ENCODE results near the gene NFAM1. TPM values are rescaled to one million over a fixed set of nuclear protein-coding genes. Genes with fewer than 3 reads are reported as not detected.

The NFAM1 gene
- polyA plus RNA-seq, 4 donors: 0.22 to 1.9 (median 0.98) TPM

DNA sequence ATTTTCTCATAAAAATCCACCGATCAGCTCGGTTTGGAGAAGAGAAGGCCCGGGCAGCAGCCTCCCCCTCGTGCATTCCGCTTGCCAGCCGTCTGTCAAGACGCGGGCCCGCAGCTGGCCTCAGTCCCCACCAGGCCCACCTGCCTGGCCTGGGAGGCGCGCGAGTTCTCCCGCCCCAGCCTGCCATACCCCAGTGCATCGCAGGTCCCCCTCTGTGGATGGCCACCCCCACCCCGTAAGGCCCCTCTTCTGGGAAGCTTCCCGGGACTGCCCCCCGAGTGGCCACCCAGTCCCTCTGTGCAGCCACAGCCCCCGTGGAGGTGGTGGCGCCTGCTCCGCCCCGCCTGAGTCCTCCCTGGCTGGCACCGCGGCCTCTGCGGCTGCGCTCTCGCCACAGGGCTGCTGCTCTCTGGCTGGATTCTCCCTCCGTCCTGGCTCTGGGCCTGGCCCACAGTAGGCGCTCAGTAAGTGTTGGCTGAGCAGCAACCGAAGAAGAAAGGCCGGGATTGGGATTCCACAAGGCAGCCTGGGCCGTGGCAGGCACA lies 87.8 kb downstream of the NFAM1 start:
- Histone ChIP-seq H3K36me3 (ENCODE audit: control insufficient read depth in 3 of 3, insufficient read depth in 2 of 3, low read depth in 1 of 3, low read length in 3 of 3) (no peaks in the 10 kb centered on the region), H3K9me3 (ENCODE audit: control insufficient read depth in 2 of 2, insufficient read depth in 1 of 2, low read depth in 1 of 2, low read length in 1 of 2) (no peaks in the 10 kb centered on the region), H3K4me1 (ENCODE audit: control insufficient read depth in 3 of 3, insufficient read depth in 2 of 3, low read depth in 1 of 3, low read length in 2 of 3) (peaks cover 0 to 7% (median 0%) of the 10 kb centered on the region in 3 donors), H3K4me3 (ENCODE audit: low read depth in 1 of 3, low read length in 3 of 3) (no peak overlapping the region), H3K27ac (ENCODE audit: low read depth in 1 of 3, low read length in 2 of 3) (no peak overlapping the region), H3K27me3 (ENCODE audit: control insufficient read depth in 3 of 3, insufficient read depth in 3 of 3, low read length in 3 of 3) (peaks cover 0 to 6% (median 0%) of the 10 kb centered on the region in 3 donors)
- WGBS, 3 donors: 58 to 80% (median 65%) methylated on average over 26 to 31 of the region's 31 CpGs
- DNase-seq (no peak), FAIRE-seq (no peak)

DNA sequence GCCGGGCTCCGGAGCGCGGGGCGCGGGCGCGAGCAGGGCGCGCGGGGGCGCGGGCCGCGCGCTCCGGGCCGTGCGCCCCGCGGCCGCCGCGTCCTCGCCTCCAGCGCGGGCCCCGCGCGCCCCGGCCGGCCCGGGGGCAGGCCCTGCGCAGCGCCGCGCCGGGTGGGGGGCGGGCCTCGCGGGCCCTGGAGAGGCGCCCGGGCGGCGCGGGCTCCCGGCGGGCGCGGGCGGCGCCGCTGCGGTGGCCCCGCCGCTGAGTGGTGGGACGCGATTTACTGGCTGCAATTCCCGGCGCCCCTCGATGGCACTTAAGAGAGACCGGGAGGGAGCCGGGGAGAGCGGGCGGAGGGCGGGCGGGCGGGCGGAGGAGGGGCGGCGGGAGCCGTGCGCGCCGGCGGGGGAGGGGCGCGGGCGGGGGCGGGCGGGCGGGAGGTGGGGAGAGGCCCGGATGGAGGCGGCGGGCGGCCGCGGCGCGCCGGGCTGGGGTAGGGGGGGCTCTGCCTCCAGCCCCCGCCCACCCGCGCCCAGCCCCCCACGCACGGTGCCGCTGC lies 88.6 kb downstream of the NFAM1 start:
- Histone ChIP-seq H3K27ac (ENCODE audit: low read depth in 1 of 3, low read length in 2 of 3) (no peak overlapping the region), H3K9me3 (ENCODE audit: control insufficient read depth in 2 of 2, insufficient read depth in 1 of 2, low read depth in 1 of 2, low read length in 1 of 2) (no peaks in the 10 kb centered on the region), H3K4me1 (ENCODE audit: control insufficient read depth in 3 of 3, insufficient read depth in 2 of 3, low read depth in 1 of 3, low read length in 2 of 3) (peaks cover 0 to 7% (median 0%) of the 10 kb centered on the region in 3 donors), H3K36me3 (ENCODE audit: control insufficient read depth in 3 of 3, insufficient read depth in 2 of 3, low read depth in 1 of 3, low read length in 3 of 3) (no peaks in the 10 kb centered on the region), H3K27me3 (ENCODE audit: control insufficient read depth in 3 of 3, insufficient read depth in 3 of 3, low read length in 3 of 3) (peaks cover 0 to 8% (median 0%) of the 10 kb centered on the region in 3 donors), H3K4me3 (ENCODE audit: low read depth in 1 of 3, low read length in 3 of 3) (peak overlapping the region in 2 of 3 donors; percentile 21 to 47)
- FAIRE-seq: no peak
- peak in 1 of 2 donors; percentile 51 for DNase-seq
- WGBS, 3 donors: 0 to 4% (median 1%) methylated on average over 5 to 73 of the region's 97 CpGs

DNA sequence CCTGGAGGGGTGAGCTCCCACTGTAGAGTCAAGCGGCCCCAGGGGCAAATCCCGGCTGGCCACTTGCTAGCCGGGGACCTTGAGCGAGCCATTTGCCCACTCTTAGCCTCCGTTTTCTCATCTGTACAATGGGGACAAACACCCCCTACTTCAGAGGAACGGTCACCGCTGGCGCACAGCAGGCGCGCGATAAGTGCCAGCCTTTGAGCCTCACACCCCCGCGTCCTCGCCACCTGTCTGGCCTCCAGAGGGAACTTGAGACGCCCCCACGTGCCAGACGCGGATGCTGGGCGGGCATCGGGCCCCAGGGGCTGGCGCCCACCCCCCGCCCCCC lies 89.1 kb downstream of the NFAM1 start:
- WGBS, 3 donors: 9 to 17% (median 16%) methylated on average over 20 to 22 of the region's 22 CpGs
- peak overlapping the region; percentile 20 to 47 (median 21) for H3K4me3 ChIP-seq (ENCODE audit: low read depth in 1 of 3, low read length in 3 of 3)
- peaks cover 0 to 8% (median 0%) of the 10 kb centered on the region in 3 donors for H3K27me3 ChIP-seq (ENCODE audit: control insufficient read depth in 3 of 3, insufficient read depth in 3 of 3, low read length in 3 of 3)
- peaks cover 0 to 7% (median 0%) of the 10 kb centered on the region in 3 donors for H3K4me1 ChIP-seq (ENCODE audit: control insufficient read depth in 3 of 3, insufficient read depth in 2 of 3, low read depth in 1 of 3, low read length in 2 of 3)
- no peaks in the 10 kb centered on the region for H3K9me3 ChIP-seq (ENCODE audit: control insufficient read depth in 2 of 2, insufficient read depth in 1 of 2, low read depth in 1 of 2, low read length in 1 of 2)
- no peak for FAIRE-seq
- no peaks in the 10 kb centered on the region for H3K36me3 ChIP-seq (ENCODE audit: control insufficient read depth in 3 of 3, insufficient read depth in 2 of 3, low read depth in 1 of 3, low read length in 3 of 3)
- no peak for DNase-seq
- H3K27ac ChIP-seq (ENCODE audit: low read depth in 1 of 3, low read length in 2 of 3): no peak overlapping the region

DNA sequence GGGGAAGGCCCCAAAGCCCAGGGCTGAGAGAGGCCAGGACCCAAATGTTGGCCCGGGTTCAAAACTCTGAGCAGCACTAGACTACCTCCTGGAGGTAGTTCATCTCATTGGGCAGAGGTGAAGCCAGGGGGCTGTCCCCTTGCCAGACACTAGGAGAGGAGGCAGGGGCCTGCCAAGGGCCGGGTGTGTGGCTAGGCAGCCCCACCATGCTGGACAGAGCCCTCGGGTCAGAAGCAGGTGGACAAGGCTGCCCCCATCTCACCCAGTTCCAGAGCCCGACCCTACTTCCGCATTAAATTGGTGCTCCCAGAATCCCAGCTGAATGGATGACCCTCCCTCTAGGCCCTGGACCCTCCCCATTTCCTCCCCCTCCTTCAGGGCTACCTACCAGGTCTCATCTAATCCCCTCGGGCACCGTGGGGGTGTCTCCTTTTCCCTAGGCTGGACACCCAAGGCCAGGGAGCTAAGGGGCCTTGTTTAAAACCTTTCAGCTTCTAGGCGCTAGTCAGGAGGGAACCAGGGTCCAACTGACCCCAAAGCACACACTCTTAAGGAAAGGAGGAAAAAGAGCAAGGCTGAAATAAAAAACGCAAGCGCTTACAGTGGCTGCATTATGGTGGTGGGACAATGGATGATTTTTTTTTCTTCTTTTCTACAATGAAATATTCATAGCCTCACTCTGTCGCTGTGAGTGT lies 89.6 kb downstream of the NFAM1 start:
- H3K9me3 ChIP-seq (ENCODE audit: control insufficient read depth in 2 of 2, insufficient read depth in 1 of 2, low read depth in 1 of 2, low read length in 1 of 2): no peaks in the 10 kb centered on the region
- 76 to 84% (median 79%) methylated on average over 10 to 11 of the region's 11 CpGs for WGBS, 3 donors
- peaks cover 0 to 7% (median 0%) of the 10 kb centered on the region in 3 donors for H3K4me1 ChIP-seq (ENCODE audit: control insufficient read depth in 3 of 3, insufficient read depth in 2 of 3, low read depth in 1 of 3, low read length in 2 of 3)
- H3K4me3 ChIP-seq (ENCODE audit: low read depth in 1 of 3, low read length in 3 of 3): peak overlapping the region in 1 of 3 donors; percentile 21
- H3K36me3 ChIP-seq (ENCODE audit: control insufficient read depth in 3 of 3, insufficient read depth in 2 of 3, low read depth in 1 of 3, low read length in 3 of 3): no peaks in the 10 kb centered on the region
- no peak for DNase-seq
- H3K27ac ChIP-seq (ENCODE audit: low read depth in 1 of 3, low read length in 2 of 3): no peak overlapping the region
- no peak for FAIRE-seq
- peaks cover 0 to 8% (median 0%) of the 10 kb centered on the region in 3 donors for H3K27me3 ChIP-seq (ENCODE audit: control insufficient read depth in 3 of 3, insufficient read depth in 3 of 3, low read length in 3 of 3)

DNA sequence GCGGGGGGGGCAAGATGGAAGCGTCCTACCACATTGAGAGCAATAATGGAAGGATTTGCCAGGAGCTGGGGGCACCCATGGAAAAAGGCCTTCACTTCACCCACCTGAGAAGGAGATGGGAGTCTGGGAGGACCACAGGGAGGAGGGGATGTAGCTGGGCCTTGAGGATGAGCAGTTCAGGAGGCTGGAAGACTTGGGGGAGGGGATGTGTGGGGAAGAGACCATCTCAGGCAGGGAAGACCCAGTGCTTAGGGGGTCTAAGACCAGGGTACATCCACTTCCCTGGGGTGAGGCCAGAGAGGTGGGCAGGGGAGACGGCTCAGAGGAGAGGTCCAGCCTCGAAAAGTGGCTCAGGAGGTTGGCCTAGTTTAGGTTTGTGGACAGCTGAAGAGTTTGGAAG lies 90.4 kb downstream of the NFAM1 start:
- DNase-seq (no peak), FAIRE-seq (no peak)
- Histone ChIP-seq H3K9me3 (ENCODE audit: control insufficient read depth in 2 of 2, insufficient read depth in 1 of 2, low read depth in 1 of 2, low read length in 1 of 2) (no peaks in the 10 kb centered on the region), H3K27ac (ENCODE audit: low read depth in 1 of 3, low read length in 2 of 3) (no peak overlapping the region), H3K36me3 (ENCODE audit: control insufficient read depth in 3 of 3, insufficient read depth in 2 of 3, low read depth in 1 of 3, low read length in 3 of 3) (no peaks in the 10 kb centered on the region), H3K4me1 (ENCODE audit: control insufficient read depth in 3 of 3, insufficient read depth in 2 of 3, low read depth in 1 of 3, low read length in 2 of 3) (peaks cover 0 to 7% (median 0%) of the 10 kb centered on the region in 3 donors), H3K27me3 (ENCODE audit: control insufficient read depth in 3 of 3, insufficient read depth in 3 of 3, low read length in 3 of 3) (peaks cover 0 to 8% (median 0%) of the 10 kb centered on the region in 3 donors), H3K4me3 (ENCODE audit: low read depth in 1 of 3, low read length in 3 of 3) (no peak overlapping the region)
- WGBS, 3 donors: 85 to 97% (median 90%) methylated on average over 4 of the region's 4 CpGs

DNA sequence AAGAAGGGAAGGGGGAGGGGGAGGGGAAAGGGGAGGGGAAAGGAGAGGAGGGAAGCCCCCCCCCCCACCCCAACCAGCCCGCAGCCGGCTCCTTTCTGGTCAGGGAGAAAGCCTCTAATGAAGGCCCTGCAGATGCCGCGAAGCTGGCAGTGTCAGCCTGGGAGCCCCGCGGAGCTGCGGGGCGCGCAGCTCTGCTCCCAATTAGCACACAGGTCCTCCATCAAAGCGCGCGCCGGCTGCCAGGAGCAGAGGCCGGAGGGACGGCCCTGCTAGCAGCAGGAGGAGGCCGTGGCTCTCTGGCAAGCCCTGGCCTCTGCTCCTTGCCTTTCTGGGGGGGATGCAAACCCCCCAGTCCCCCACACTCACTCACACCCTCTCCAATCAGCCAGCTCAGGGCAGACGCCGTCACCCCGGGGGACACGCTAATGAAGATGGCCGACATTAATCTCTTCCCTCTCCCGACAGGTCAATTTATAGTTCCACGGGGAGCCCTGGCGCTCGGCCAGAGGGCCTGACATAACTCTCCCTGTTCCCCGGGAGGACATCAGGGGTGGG lies 91.3 kb downstream of the NFAM1 start:
- no peaks in the 10 kb centered on the region for H3K9me3 ChIP-seq (ENCODE audit: control insufficient read depth in 2 of 2, insufficient read depth in 1 of 2, low read depth in 1 of 2, low read length in 1 of 2)
- FAIRE-seq (no peak), DNase-seq (no peak)
- H3K4me3 ChIP-seq (ENCODE audit: low read depth in 1 of 3, low read length in 3 of 3): no peak overlapping the region
- WGBS, 3 donors: 30 to 41% (median 34%) methylated on average over 20 to 26 of the region's 26 CpGs
- H3K4me1 ChIP-seq (ENCODE audit: control insufficient read depth in 3 of 3, insufficient read depth in 2 of 3, low read depth in 1 of 3, low read length in 2 of 3): peaks cover 0 to 7% (median 0%) of the 10 kb centered on the region in 3 donors
- no peak overlapping the region for H3K27ac ChIP-seq (ENCODE audit: low read depth in 1 of 3, low read length in 2 of 3)
- H3K36me3 ChIP-seq (ENCODE audit: control insufficient read depth in 3 of 3, insufficient read depth in 2 of 3, low read depth in 1 of 3, low read length in 3 of 3): no peaks in the 10 kb centered on the region
- peaks cover 0 to 8% (median 0%) of the 10 kb centered on the region in 3 donors for H3K27me3 ChIP-seq (ENCODE audit: control insufficient read depth in 3 of 3, insufficient read depth in 3 of 3, low read length in 3 of 3)

DNA sequence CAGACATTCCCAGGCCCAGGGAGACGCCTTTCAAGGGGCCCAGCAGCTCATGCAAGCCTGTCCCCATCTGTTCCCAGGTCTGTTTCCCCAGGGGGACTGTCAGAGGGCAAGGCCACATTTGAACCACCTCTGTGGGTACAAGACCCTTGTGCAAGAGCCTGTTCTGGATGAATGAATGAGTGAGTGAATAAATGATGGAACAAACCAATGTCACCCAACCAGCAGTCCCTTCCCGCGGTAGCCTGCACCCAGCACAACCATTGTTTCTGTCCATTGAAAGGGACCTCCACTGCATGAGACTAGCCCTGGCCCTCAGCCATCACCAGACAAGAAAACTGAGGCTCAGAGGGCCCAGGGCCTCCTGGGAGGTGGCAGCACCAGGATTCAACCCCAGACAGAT lies 92.1 kb downstream of the NFAM1 start:
- Histone ChIP-seq H3K27me3 (ENCODE audit: control insufficient read depth in 3 of 3, insufficient read depth in 3 of 3, low read length in 3 of 3) (peaks cover 0 to 8% (median 0%) of the 10 kb centered on the region in 3 donors), H3K9me3 (ENCODE audit: control insufficient read depth in 2 of 2, insufficient read depth in 1 of 2, low read depth in 1 of 2, low read length in 1 of 2) (no peaks in the 10 kb centered on the region), H3K4me1 (ENCODE audit: control insufficient read depth in 3 of 3, insufficient read depth in 2 of 3, low read depth in 1 of 3, low read length in 2 of 3) (peaks cover 0 to 7% (median 0%) of the 10 kb centered on the region in 3 donors), H3K27ac (ENCODE audit: low read depth in 1 of 3, low read length in 2 of 3) (no peak overlapping the region), H3K36me3 (ENCODE audit: control insufficient read depth in 3 of 3, insufficient read depth in 2 of 3, low read depth in 1 of 3, low read length in 3 of 3) (no peaks in the 10 kb centered on the region), H3K4me3 (ENCODE audit: low read depth in 1 of 3, low read length in 3 of 3) (no peak overlapping the region)
- WGBS, 3 donors: 96 to 100% (median 98%) methylated on average over 3 of the region's 3 CpGs
- FAIRE-seq (no peak), DNase-seq (no peak)

DNA sequence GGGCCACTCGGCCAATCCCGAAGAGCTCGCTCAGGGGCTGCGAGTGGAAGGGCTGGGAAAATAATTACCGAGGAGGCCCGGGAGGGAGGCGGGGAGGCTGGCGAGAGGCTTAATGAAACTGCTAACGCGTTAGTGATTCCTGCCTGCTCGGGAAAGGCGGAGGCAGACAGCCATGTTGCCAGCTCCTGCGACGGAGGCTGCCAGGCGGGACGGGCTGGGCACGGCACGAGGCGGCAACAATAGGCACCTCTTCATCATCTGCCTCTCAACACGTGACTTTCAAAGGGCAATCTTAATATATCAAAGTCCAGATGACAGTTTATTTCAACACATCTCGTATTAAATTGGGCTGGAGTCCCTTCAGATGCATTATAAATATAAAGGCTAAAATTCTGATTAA lies 93.7 kb downstream of the NFAM1 start:
- no peak overlapping the region for H3K27ac ChIP-seq (ENCODE audit: low read depth in 1 of 3, low read length in 2 of 3)
- 14 to 62% (median 42%) methylated on average over 21 of the region's 21 CpGs for WGBS, 3 donors
- FAIRE-seq: no peak
- H3K36me3 ChIP-seq (ENCODE audit: control insufficient read depth in 3 of 3, insufficient read depth in 2 of 3, low read depth in 1 of 3, low read length in 3 of 3): peaks cover 0 to 2% (median 0%) of the 10 kb centered on the region in 3 donors
- H3K9me3 ChIP-seq (ENCODE audit: control insufficient read depth in 2 of 2, insufficient read depth in 1 of 2, low read depth in 1 of 2, low read length in 1 of 2): no peaks in the 10 kb centered on the region
- DNase-seq: peak in 1 of 2 donors; percentile 74
- peaks cover 0 to 7% (median 0%) of the 10 kb centered on the region in 3 donors for H3K4me1 ChIP-seq (ENCODE audit: control insufficient read depth in 3 of 3, insufficient read depth in 2 of 3, low read depth in 1 of 3, low read length in 2 of 3)
- peaks cover 0 to 8% (median 0%) of the 10 kb centered on the region in 3 donors for H3K27me3 ChIP-seq (ENCODE audit: control insufficient read depth in 3 of 3, insufficient read depth in 3 of 3, low read length in 3 of 3)
- H3K4me3 ChIP-seq (ENCODE audit: low read depth in 1 of 3, low read length in 3 of 3): no peak overlapping the region

All from small intestine (tissue), 7 donors.